H1 (cell line): ENCODE data around the gene MELK. TPM values are rescaled to one million over a fixed set of nuclear protein-coding genes. Genes with fewer than 3 reads are reported as not detected.

Experiments
- E2F6 ChIP-seq: IDR thresholded peaks from 2 replicates; pipeline ENCODE4 v1.6.1; 2012; ENCODE audit warnings: inconsistent platforms
- GABPA ChIP-seq: IDR thresholded peaks from 2 replicates; pipeline ENCODE4 v1.6.1; 2011; ENCODE audit warnings: mild to moderate bottlenecking, low read length, moderate library complexity, borderline replicate concordance; ENCODE audit not compliant: insufficient read depth
- POLR2A ChIP-seq, 2 experiments: IDR thresholded peaks; 1 replicate in 1 of 2; 2 replicates in 1 of 2; pipeline ENCODE4 v1.6.1; 2011; ENCODE audit warnings: low read depth in 2 of 2, low read length in 2 of 2, mild to moderate bottlenecking in 2 of 2; ENCODE audit errors: control extremely low read depth in 1 of 2
- SP4 ChIP-seq: IDR thresholded peaks from 2 replicates; pipeline ENCODE4 v1.6.1; 2012; ENCODE audit warnings: low read length, inconsistent platforms
- TAF7 ChIP-seq: optimal IDR thresholded peaks from 2 replicates; pipeline ENCODE3; 2011; ENCODE audit warnings: low read depth, mild to moderate bottlenecking, inconsistent platforms, low read length, moderate library complexity, borderline replicate concordance
- YY1 ChIP-seq: IDR thresholded peaks from 2 replicates; pipeline ENCODE4 v1.6.1; 2011; ENCODE audit warnings: low read depth, mild to moderate bottlenecking, low read length
- polyA plus RNA-seq, 7 experiments: library from polyadenylated mRNA; depleted of rRNA in 3 of 7; stranded (reverse) in 5 of 7; unstranded in 2 of 7; fragments of >200 nt in 5 of 7; fragments of 200-250 nt in 2 of 7; gene quantifications; 1 replicate in 5 of 7; 2 replicates in 1 of 7; 4 replicates in 1 of 7; pipeline versions ENCODE4 v1.2.1 to v1.2.3, GENCODE V29; 2011 to 2013; ENCODE audit warnings: missing spikeins in 2 of 7, mixed read lengths in 2 of 7
- total RNA-seq: library from RNA; stranded (reverse); fragmentation: NEBNext Ultra II Directional; extraction: Animal tissue kit (Norgen Biotek cat#: 25700); gene quantifications from 2 replicates; pipeline ENCODE4 v1.2.1, GENCODE V29; 2021

Gene MELK
- total and polyA plus RNA-seq, 2 of the 8 experiments (the other 6 are each of a cell fraction or from before 2014, with no cell fraction given): 26.2 to 53.1 TPM

DNA sequence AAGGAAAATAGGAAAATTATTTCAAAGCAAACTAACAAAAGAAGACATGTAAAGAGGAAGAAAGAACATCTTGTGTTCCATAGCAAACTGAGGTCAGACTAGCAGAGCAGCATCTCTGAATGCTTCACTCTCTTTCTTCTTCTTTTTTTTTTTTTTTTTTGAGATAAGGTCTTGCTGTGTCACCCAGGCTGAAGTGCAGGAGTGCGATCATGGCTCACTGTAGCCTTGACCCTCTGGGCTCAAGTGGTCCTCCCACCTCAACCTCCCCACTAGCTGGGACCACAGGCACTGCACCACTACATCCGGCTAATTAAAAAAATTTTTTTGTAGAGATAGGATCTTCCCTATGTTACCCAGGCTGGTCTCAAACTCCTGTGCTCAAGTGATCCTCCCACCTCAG is 36.6 kb downstream of the MELK start (continued):
- no peak for TF ChIP-seq E2F6
- no peak for TF ChIP-seq GABPA
- no peak for TF ChIP-seq TAF7
- no peak for TF ChIP-seq POLR2A (IDR thresholded peaks at IDR 0.05; ENCODE audit: control extremely low read depth in 1 of 2, low read depth in 2 of 2, low read length in 2 of 2)
- TF ChIP-seq YY1: no peak
- TF ChIP-seq SP4: no peak
